AG09309 (cell line): ENCODE data around the gene GIPC2.

Experiments used
- DNase-seq: peaks from one replicate; pipeline ENCODE4 v3.0.0-alpha.2; 2010; ENCODE audit warnings: low read depth
- H3K4me3 ChIP-seq: 2 replicates; pipeline ENCODE4 v1.5.1; 2011; ENCODE audit warnings: mild to moderate bottlenecking, low read depth, low read length, moderate library complexity; ENCODE audit not compliant: control insufficient read depth
- TF ChIP-seq, protein P1 (sequence below): IDR thresholded peaks from 2 replicates; pipeline ENCODE4 v1.5.1; 2011; ENCODE audit warnings: mild to moderate bottlenecking, low read depth, low read length, inconsistent platforms; ENCODE audit not compliant: insufficient read depth, control insufficient read depth; ENCODE audit errors: missing control alignments

Gene GIPC2

GRCh38 chr1:78052685-78053405, 7.1 kb downstream of the GIPC2 start:
- no peak for DNase-seq
- TF ChIP-seq, protein P1, sequence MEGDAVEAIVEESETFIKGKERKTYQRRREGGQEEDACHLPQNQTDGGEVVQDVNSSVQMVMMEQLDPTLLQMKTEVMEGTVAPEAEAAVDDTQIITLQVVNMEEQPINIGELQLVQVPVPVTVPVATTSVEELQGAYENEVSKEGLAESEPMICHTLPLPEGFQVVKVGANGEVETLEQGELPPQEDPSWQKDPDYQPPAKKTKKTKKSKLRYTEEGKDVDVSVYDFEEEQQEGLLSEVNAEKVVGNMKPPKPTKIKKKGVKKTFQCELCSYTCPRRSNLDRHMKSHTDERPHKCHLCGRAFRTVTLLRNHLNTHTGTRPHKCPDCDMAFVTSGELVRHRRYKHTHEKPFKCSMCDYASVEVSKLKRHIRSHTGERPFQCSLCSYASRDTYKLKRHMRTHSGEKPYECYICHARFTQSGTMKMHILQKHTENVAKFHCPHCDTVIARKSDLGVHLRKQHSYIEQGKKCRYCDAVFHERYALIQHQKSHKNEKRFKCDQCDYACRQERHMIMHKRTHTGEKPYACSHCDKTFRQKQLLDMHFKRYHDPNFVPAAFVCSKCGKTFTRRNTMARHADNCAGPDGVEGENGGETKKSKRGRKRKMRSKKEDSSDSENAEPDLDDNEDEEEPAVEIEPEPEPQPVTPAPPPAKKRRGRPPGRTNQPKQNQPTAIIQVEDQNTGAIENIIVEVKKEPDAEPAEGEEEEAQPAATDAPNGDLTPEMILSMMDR: no peak
- no peak overlapping the region for H3K4me3 ChIP-seq

- no peak overlapping the region for H3K4me3 ChIP-seq
- TF ChIP-seq, protein P1: no peak
These were observed 7.7 kb downstream of the GIPC2 start for GRCh38 chr1:78053498-78053897.

GRCh38 chr1:78054559-78054958, 8.8 kb downstream of the GIPC2 start:
- no peak for DNase-seq
- H3K4me3 ChIP-seq: no peak overlapping the region
- TF ChIP-seq, protein P1: no peak

More at GRCh38 chr1:78053498-78053897, 7.7 kb downstream of the GIPC2 start:
- no peak for DNase-seq

DNA sequence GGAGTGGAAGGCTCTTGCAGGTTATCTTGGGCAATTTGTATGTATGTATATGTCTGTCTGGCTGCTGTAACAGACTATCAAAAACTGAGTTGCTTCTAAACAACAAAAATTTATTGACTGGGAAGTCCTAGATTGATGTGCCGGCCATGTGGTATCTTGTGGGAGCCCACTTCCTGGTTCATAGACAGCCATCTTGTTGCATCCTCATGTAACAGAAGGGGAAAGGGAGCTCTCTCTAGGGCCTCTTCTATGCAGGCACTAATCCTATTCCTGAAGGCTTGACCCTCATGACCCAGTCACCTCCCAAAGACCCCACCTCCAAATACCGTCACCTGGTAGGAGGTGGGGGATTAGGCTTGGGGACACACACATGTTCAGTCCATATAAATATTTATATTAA, 9.2 kb downstream of the GIPC2 start:
- TF ChIP-seq, protein P1: no peak
- no peak overlapping the region for H3K4me3 ChIP-seq
- no peak for DNase-seq

DNA sequence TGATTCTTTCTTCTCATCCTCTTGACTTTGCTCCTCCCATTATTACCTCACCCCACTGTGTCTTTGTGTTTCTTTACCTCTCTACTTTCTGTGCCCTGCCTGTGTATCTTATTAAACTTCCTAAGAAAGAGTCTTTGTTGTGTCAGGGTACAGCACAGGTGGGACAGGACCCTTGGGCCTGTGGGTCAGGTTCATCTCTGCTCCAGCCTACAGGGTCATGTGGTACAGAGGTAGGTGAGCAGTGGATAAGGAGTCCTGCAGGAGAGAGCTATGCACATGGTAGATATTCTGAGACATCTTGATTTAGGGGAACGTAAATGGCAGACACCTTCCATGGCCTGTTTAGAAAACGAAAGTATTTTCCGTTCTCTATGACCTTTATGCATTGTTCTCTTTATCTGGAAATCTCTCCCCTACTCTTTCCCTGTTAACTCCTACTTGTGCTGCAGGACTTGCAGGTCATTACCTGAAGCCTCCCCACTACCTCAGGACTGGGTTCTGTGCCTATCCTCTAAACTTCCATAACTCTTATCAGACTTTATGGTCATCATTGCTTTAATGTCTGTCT, 9.9 kb downstream of the GIPC2 start:
- no peak overlapping the region for H3K4me3 ChIP-seq
- no peak for DNase-seq
- TF ChIP-seq, protein P1: no peak

DNA sequence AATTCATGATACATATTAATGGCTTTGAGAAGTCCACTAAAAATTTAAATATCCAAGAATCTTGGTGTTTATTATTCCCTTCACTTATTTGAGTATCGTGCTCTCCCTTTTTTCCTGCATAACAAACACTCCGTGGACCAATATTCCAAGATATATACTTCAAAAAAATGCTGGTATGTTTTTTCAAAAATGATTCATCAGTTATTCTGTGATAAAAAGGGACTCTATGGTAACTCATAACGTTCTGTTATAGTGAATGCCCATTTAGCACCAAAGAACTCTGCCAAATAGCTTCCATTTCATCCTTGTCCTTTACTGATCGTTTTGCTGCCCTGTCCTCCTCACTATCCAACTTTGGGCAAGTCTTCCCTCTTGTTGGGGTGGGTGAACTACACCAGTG, 12.9 kb downstream of the GIPC2 start:
- TF ChIP-seq, protein P1: no peak
- DNase-seq: no peak
- H3K4me3 ChIP-seq: no peak overlapping the region
